HT1080 (cell line): Measurements from ENCODE around the gene RPS25. TPM values are rescaled to one million over a fixed set of nuclear protein-coding genes. Genes with fewer than 3 reads are reported as not detected.
"Not testable (repeated sequence)": the region's sequence is repeated elsewhere in the genome, so short reads cannot be mapped to it uniquely, and the experiment has no call there.

Source experiments
- DNase-seq: peaks from one replicate; pipeline ENCODE4 v3.0.0-alpha.2; 2015; ENCODE audit warnings: low read depth
- polyA plus RNA-seq, 2 experiments: library from polyadenylated mRNA; depleted of rRNA; stranded (reverse); fragments of >200 nt; gene quantifications; 2 replicates each; pipeline ENCODE4 v1.2.3, GENCODE V29; 2015
- total RNA-seq: library from RNA; depleted of rRNA; stranded (reverse); fragments of >200 nt; shearing (Covaris generic); gene quantifications from 2 replicates; pipeline ENCODE4 v1.2.3, GENCODE V29; 2014; rRNA removed

Gene RPS25
- 778 and 1,119 TPM in 2 replicates for total RNA-seq
- 2,961 and 3,443 TPM in 2 replicates for polyA plus RNA-seq (2015; cell fraction: cytosol; rRNA removed)
- polyA plus RNA-seq (2015; cell fraction: nucleus; rRNA removed) = 969 and 999 TPM in 2 replicates

DNA sequence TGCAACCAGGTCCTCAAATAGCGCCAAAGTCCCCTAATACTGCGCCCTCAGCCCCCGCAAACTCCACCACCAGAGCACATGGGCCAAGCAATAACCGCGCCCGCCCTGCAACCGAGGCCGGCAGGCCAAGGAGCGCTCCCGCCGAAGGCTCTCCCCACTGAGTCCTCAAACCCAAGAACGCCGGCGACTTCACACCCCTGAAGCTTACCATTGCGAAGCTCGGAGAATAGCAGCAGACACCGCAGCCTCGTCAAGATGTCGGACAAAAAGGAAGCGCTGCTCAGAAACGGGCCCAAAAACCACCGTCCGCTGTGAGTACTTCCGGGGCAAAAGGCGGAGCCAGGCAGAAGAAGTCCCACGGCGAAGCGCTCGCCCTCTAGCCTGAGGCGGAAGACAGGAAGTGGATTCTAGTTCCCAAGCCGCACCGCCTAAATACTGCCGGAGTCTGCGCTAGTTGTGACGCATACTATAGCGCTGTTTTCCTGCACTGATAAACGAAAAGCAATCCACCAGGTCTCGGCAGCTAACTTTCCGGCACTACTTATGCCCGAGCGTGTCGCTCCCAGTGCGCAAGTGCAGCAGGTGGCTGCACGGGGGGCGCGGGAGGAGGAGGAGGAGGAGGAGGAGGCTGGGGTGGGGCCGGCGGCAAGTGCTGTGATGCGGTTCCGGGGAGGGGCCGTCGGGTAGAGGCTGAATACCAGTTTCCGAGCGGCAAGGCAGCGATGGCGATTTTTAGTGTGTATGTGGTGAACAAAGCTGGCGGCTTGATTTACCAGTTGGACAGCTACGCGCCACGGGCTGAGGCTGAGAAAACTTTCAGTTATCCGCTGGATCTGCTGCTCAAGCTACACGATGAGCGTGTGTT is at the start of gene RPS25, which contains the start of gene TRAPPC4:
RPS25 (minus strand) TSS at position 270 of the 865 bp plus-strand sequence; CDS start at position 211, 59 bp downstream.
TRAPPC4 (plus strand) TSS at position 693 of the 865 bp plus-strand sequence; CDS start at position 723, 30 bp downstream.
- DNase-seq = peak; percentile 95

DNA sequence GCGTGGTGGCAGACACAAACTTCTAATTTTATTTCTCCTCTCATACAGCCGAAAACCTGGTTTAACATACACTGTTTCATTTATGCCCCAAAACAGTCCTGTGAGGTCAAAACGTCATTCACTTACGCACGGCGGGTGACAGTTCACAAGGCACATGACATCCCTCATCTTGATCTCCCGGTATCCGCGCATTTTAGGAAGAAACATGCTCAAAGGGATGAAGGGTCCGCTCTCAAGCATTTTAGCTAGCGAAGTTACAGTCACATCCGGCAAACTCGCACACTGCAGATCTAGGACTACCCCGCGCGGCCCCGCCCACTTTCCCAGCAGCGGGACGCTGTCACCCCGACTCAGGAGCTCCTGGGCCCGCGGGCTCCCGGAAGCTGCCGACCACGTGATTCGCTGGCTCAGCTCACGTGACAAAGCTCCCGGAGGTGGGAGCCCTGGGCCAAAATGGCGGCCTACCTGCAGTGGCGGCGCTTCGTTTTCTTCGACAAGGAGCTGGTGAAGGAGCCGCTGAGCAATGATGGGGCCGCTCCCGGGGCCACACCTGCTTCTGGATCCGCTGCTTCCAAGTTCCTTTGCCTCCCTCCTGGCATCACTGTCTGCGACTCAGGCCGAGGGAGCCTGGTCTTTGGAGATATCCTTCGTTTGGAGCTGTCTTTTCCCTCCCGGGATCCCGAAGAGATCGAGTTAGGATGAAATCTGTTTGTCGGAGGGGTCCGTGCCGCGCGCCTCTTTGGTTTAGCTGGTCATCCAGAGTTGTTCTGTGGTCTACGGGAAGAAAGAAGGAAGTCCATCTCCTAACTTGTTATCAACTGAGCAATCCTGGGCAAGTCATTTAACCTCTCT is 49.5 kb upstream of the RPS25 start, which contains the start of gene VPS11:
VPS11 (plus strand) TSS at position 448 of the 852 bp plus-strand sequence; CDS start at position 454, 6 bp downstream.
- peak; percentile 95 for DNase-seq

DNA sequence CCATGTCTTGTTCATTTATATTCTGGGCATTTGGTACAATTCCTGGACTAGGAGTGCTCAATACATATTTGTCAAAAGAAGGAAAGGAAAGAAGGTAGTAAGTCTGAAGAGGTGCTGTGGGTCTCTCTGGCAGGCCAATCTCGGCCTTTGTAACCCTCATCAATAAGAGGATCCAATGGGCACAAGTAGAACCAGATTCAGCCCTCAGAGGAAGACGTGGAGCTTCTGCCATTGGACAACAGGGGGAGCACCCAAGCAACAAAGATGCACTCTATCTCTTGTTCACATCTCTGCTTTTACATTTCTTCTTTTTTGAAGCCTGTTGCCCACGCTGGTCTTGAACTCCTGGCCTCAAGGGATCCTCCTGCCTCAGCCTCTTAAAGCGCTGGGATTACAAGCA is 47.2 kb upstream of the RPS25 start:
- peak; percentile 29 for DNase-seq

DNA sequence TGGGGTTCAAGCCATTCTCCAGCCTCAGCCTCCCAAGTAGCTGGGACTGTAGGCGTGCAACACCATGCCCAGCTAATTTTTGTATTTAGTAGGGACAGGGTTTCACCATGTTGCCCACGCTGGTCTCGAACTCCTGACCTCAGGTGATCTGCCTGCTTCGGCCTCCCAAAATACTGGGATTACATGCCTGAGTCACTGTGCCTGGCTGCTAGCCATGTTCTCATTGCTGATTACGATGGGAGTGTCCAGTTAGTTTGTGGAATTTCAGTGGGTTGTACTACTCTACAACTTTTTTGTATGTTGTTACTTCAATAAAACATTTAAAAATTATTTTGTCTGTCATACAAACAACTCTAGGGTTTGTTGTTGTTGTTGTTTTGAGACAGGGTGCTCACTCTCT is 44.6 kb upstream of the RPS25 start:
- peak; percentile 27 for DNase-seq

DNA sequence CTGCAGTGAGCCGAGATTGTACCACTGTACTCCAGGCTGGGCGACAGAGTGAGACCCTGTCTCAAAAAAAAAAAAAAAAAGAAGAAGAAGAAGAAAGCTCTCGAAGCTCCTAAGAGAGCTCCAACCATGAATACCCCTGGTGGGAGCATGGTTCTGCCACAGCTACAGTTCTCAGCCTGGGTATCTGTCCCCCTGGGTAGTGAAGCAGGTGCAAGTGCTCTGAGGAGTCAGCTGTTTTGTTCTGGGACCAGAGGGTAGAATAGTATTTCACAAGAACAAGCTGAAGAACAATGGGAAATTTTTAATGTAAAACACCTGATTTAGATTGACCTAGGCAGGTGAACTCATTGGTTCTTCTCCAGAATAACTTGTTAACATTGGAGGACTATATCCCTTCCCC is 43.1 kb upstream of the RPS25 start:
- DNase-seq = no peak

GRCh38 chr11:119059128-119059527 is 41.0 kb upstream of the RPS25 start:
- DNase-seq = not testable (repeated sequence)

GRCh38 chr11:119057000-119057769 is 39.0 kb upstream of the RPS25 start, which contains the start of gene HYOU1:
Gene HYOU1 (minus strand): TSS chr11:119057205. CDS start chr11:119056160, 1,045 bp downstream.
- DNase-seq = peak; percentile 94

GRCh38 chr11:119056421-119056999 is 38.4 kb upstream of the RPS25 start:
- no peak for DNase-seq

GRCh38 chr11:119055901-119056300 is 37.8 kb upstream of the RPS25 start:
- DNase-seq = peak; percentile 46

DNA sequence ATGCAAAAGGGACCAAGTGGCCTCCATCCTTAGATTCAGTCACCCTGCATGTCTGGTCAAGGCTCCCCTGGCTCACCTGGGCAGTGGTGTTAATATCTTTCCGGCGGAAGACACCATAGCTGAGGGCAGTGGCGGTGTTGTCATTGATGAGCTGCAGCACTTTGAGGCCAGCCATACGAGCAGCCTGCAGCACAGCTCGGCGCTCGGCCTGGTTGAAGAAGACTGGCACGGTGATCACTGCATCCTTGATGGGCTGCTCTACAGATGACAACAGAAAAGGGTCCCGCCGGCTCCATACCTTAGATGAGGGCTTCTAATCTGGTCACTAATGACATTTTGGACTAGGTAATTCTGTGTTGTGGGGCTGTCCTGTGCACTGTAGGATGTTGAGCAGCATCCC is 36.3 kb upstream of the RPS25 start:
- no peak for DNase-seq

- no peak for DNase-seq
Measured at GRCh38 chr11:119052163-119052814, 34.1 kb upstream of the RPS25 start.

DNA sequence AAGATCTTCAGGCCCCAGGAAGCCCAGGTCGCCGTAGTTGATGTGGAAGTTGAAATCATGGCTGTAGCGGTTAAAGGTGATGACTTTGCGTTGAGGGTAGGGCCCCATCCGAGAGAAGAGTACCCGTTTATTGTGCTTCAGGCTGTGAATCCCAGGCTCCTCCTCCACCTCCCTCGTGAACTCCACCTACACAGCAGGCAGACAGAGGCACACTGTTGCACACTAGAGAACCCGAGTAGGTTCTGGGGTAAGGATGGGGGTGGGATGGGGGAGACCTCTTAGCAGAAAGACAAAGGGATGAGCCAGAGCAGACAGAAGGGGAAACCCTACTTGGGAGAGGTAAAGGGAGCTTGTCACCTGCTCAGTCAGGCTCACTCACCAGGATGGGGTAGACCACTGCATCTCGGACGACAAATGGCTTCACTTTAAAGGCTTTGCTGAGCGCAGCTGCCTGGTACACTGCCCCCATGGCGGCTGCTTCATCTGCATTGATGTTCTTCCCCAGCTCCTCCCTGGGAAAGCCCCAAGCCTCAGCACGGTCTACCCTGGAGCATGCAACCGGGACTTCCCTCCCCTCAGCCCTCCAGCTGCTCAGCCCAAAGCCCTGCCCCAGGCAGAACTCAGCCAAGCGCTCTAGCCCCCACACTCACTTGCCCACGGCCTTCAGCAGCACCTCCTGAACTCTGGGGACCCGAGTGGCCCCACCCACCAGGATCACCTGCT is 33.5 kb upstream of the RPS25 start:
- no peak for DNase-seq

DNA sequence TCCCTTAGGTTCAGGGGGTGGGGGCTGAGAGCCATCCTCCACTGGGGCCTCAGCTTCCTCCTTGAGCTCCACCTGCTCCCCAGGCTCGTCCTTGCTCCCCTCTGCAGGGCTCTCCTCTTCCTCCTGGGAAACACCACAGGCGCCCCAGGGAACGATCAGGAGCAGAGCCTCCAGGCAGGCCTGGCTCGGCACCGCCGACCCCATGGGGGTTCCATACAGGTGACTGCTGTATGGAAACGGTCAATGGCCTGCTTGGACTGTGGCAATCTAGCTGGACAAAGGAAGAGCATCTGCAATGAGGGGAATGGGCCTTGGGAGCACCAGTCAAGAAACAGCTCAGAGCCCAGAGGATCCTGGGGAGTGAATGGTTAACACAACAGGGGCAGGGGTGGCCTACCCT is 30.9 kb upstream of the RPS25 start:
- DNase-seq = no peak

GRCh38 chr11:119048644-119049043 is 30.5 kb upstream of the RPS25 start:
- no peak for DNase-seq

GRCh38 chr11:119047205-119047604 is 29.1 kb upstream of the RPS25 start:
- no peak for DNase-seq

GRCh38 chr11:119046489-119046888 is 28.3 kb upstream of the RPS25 start:
- no peak for DNase-seq

- no peak for DNase-seq
Measured at GRCh38 chr11:119044708-119045107, 26.6 kb upstream of the RPS25 start.

DNA sequence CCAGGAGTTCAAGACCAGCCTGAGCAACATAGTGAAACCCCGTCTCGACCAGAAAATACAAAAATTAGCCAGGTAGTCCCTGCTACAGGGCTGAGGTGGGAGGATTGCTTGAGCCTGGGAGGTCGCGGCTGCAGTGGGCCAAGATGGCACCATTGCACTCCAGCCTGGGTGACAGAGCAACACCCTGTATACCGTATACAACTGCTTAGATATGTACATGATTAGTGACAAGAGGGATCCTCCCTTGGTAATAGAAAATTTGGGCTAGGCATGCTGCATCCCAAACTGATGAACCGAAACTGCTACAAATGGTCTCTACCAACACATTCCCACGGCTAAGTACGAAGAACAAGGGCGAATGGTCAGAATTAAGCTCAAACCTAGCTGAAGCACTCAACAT is 24.8 kb upstream of the RPS25 start:
- no peak for DNase-seq
